ENCODE measurements around the gene ARRDC2. TPM values are rescaled to one million over a fixed set of nuclear protein-coding genes. Genes with fewer than 3 reads are reported as not detected.

The ARRDC2 gene
- total and polyA plus RNA-seq, 2 donors (not counting 1 experiment from before 2014, with no cell fraction given) = 131 to 639 TPM

GRCh38 chr19:17967257-17968051 is 40.5 kb upstream of the ARRDC2 start:
- no peaks in the 10 kb centered on the region for H3K9me3 Mint-ChIP-seq (ENCODE audit: insufficient read depth)
- peaks cover 8% of the 10 kb centered on the region for H3K4me1 Mint-ChIP-seq
- POLR2A ChIA-PET = interaction anchor here (0.6 to 1.1 kb wide), 2 partner anchors 22 kb away, joined by 4 to 9 read pairs; no protein-coding TSS in a partner anchor
- ATAC-seq (ENCODE audit: low read depth) (no peak), DNase-seq (no peak)
- Histone ChIP-seq H3K27ac (ENCODE audit: low read length in 2 of 2) (no peak overlapping the region), H4K20me1 (ENCODE audit: control insufficient read depth, insufficient read depth, low read length, poor library complexity, severe bottlenecking) (no peaks in the 10 kb centered on the region), H3K27me3 (replicated peaks in 1 of 4; ENCODE audit: control extremely low read depth in 1 of 4, control insufficient read depth in 3 of 4, insufficient read depth in 4 of 4, low read length in 3 of 4) (peaks cover 0 to 42% (median 13%) of the 10 kb centered on the region in 4 experiments), H3K4me1 (ENCODE audit: control insufficient read depth in 2 of 2, insufficient read depth in 2 of 2, low read length in 2 of 2) (peaks cover 4 to 10% of the 10 kb centered on the region in 2 donors), H3K79me2 (ENCODE audit: control insufficient read depth, insufficient read depth, low read length) (no peaks in the 10 kb centered on the region), H3K9me3 (ENCODE audit: control extremely low read depth in 1 of 3, control insufficient read depth in 2 of 3, insufficient read depth in 1 of 3, low read length in 2 of 3) (peaks cover 0 to 6% (median 0%) of the 10 kb centered on the region in 3 donors), H3K4me3 (ENCODE audit: control extremely low read depth in 1 of 5, extremely low read depth in 1 of 5, insufficient read depth in 1 of 5, low read depth in 2 of 5, low read length in 4 of 5) (no peak overlapping the region), H3K4me2 (replicated peaks; ENCODE audit: low read depth, low read length, poor library complexity, severe bottlenecking) (peak overlapping the region; percentile 43), H3K36me3 (replicated peaks in 1 of 2; ENCODE audit: control extremely low read depth in 1 of 2, control insufficient read depth in 1 of 2, extremely low read depth in 1 of 2, insufficient read depth in 2 of 2, low read length in 1 of 2) (no peaks in the 10 kb centered on the region), H2AFZ (ENCODE audit: insufficient read depth, low read depth, low read length, poor library complexity, severe bottlenecking) (no peak overlapping the region), H3K9ac (ENCODE audit: low read length) (no peak overlapping the region)
- intact Hi-C loops (cut with micrococcal nuclease) = no loop called here
- TF ChIP-seq, protein P1, sequence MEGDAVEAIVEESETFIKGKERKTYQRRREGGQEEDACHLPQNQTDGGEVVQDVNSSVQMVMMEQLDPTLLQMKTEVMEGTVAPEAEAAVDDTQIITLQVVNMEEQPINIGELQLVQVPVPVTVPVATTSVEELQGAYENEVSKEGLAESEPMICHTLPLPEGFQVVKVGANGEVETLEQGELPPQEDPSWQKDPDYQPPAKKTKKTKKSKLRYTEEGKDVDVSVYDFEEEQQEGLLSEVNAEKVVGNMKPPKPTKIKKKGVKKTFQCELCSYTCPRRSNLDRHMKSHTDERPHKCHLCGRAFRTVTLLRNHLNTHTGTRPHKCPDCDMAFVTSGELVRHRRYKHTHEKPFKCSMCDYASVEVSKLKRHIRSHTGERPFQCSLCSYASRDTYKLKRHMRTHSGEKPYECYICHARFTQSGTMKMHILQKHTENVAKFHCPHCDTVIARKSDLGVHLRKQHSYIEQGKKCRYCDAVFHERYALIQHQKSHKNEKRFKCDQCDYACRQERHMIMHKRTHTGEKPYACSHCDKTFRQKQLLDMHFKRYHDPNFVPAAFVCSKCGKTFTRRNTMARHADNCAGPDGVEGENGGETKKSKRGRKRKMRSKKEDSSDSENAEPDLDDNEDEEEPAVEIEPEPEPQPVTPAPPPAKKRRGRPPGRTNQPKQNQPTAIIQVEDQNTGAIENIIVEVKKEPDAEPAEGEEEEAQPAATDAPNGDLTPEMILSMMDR (IDR thresholded peaks at IDR 0.05) = no peak
- no peak for TF ChIP-seq EZH2 (IDR thresholded peaks at IDR 0.05; ENCODE audit: borderline replicate concordance, insufficient read depth, low read depth, low read length, poor library complexity, severe bottlenecking)
- 22% methylated on average over 30 of the region's 35 CpGs for WGBS (ENCODE audit: insufficient coverage)
- CTCF ChIA-PET = interaction anchor here (0.5 to 1.3 kb wide), 4 partner anchors 20 to 29 kb away, joined by 3 to 5 read pairs (median 3); no protein-coding TSS in a partner anchor
- peak overlapping the region; percentile 20 for H3K27ac Mint-ChIP-seq
- peaks cover 42% of the 10 kb centered on the region for H3K27me3 Mint-ChIP-seq
- peak overlapping the region; percentile 78 for H3K4me3 Mint-ChIP-seq

DNA sequence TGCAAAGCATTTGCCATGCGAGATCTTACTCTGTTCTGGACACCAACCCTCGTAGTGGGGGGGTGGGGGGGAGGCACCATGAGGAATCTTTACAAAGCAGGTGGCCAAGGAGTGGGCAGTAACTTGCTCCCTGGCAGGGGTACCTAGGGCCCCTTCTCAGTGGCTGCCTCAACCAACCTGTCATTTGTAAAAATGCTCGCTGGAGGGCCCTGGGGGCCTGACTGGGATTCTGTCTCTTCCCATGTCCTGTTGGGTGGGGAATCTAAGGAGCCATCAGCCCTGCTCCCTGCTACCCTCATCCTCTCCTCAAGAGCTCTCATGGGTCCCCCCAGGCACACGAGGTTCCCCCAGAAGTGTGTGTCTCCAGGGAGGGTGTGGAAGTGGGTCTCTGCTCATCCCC is 39.6 kb upstream of the ARRDC2 start:
- H3K27me3 Mint-ChIP-seq = peaks cover 41% of the 10 kb centered on the region
- POLR2A ChIA-PET = no interaction called here

More for the DNA sequence above, 39.6 kb upstream of the ARRDC2 start:
- no peak for DNase-seq
- peaks cover 0 to 42% (median 13%) of the 10 kb centered on the region in 4 experiments for H3K27me3 ChIP-seq (replicated peaks in 1 of 4; ENCODE audit: control extremely low read depth in 1 of 4, control insufficient read depth in 3 of 4, insufficient read depth in 4 of 4, low read length in 3 of 4)
- no peak overlapping the region for H3K4me2 ChIP-seq (replicated peaks; ENCODE audit: low read depth, low read length, poor library complexity, severe bottlenecking)
- H4K20me1 ChIP-seq (ENCODE audit: control insufficient read depth, insufficient read depth, low read length, poor library complexity, severe bottlenecking) = no peaks in the 10 kb centered on the region
- no peaks in the 10 kb centered on the region for H3K79me2 ChIP-seq (ENCODE audit: control insufficient read depth, insufficient read depth, low read length)
- H3K9ac ChIP-seq (ENCODE audit: low read length) = no peak overlapping the region
- peaks cover 0 to 6% (median 0%) of the 10 kb centered on the region in 3 donors for H3K9me3 ChIP-seq (ENCODE audit: control extremely low read depth in 1 of 3, control insufficient read depth in 2 of 3, insufficient read depth in 1 of 3, low read length in 2 of 3)
- no peaks in the 10 kb centered on the region for H3K36me3 ChIP-seq (replicated peaks in 1 of 2; ENCODE audit: control extremely low read depth in 1 of 2, control insufficient read depth in 1 of 2, extremely low read depth in 1 of 2, insufficient read depth in 2 of 2, low read length in 1 of 2)
- TF ChIP-seq EZH2 (IDR thresholded peaks at IDR 0.05; ENCODE audit: borderline replicate concordance, insufficient read depth, low read depth, low read length, poor library complexity, severe bottlenecking) = no peak
- TF ChIP-seq, protein P1 (IDR thresholded peaks at IDR 0.05) = no peak
- H3K9me3 Mint-ChIP-seq (ENCODE audit: insufficient read depth) = no peaks in the 10 kb centered on the region
- intact Hi-C loops (cut with micrococcal nuclease) = no loop called here
- H3K27ac Mint-ChIP-seq = no peak overlapping the region
- H3K4me1 Mint-ChIP-seq = peaks cover 8% of the 10 kb centered on the region
- H3K4me3 ChIP-seq (ENCODE audit: control extremely low read depth in 1 of 5, extremely low read depth in 1 of 5, insufficient read depth in 1 of 5, low read depth in 2 of 5, low read length in 4 of 5) = no peak overlapping the region
- no peak overlapping the region for H3K27ac ChIP-seq (ENCODE audit: low read length in 2 of 2)
- no peak for ATAC-seq (ENCODE audit: low read depth)
- CTCF ChIA-PET = interaction anchor here (0.5 to 1.1 kb wide), 4 partner anchors 22 to 105 kb away, joined by 3 read pairs; partner anchors contain the start of gene CCDC124
- H3K4me1 ChIP-seq (ENCODE audit: control insufficient read depth in 2 of 2, insufficient read depth in 2 of 2, low read length in 2 of 2) = peaks cover 4 to 10% of the 10 kb centered on the region in 2 donors
- no peak overlapping the region for H2AFZ ChIP-seq (ENCODE audit: insufficient read depth, low read depth, low read length, poor library complexity, severe bottlenecking)
- WGBS (ENCODE audit: insufficient coverage) = 77% methylated on average over 3 of the region's 4 CpGs
- no peak overlapping the region for H3K4me3 Mint-ChIP-seq

Measured in B cell (primary cell).